BE2C (cell line): Measurements from ENCODE around the gene MICU2.

Source experiments
- DNase-seq: peaks from one replicate; pipeline ENCODE4 v3.0.0-alpha.2; 2020
- H3K27me3 ChIP-seq: fragments of 250-450 bp; sonication (Bioruptor Pico); 2 replicates; pipeline ENCODE4 v1.5.1; 2020; ENCODE audit warnings: mild to moderate bottlenecking
- H3K36me3 ChIP-seq: fragments of 250-450 bp; sonication (Bioruptor Pico); 2 replicates; pipeline ENCODE4 v1.5.1; 2020; ENCODE audit warnings: mild to moderate bottlenecking
- H3K4me1 ChIP-seq: fragments of 250-450 bp; sonication (Bioruptor Pico); 2 replicates; pipeline ENCODE4 v1.5.1; 2020
- H3K4me3 ChIP-seq: 2 replicates; pipeline ENCODE4 v1.5.1; 2011; ENCODE audit warnings: low read depth, low read length
- H3K9me3 ChIP-seq: fragments of 250-450 bp; sonication (Bioruptor Pico); 2 replicates; pipeline ENCODE4 v1.5.1; 2020
- TF ChIP-seq, protein P1 (sequence below): IDR thresholded peaks from 2 replicates; pipeline ENCODE4 v1.5.1; 2012; ENCODE audit warnings: mild to moderate bottlenecking, low read depth, low read length

MICU2 gene

GRCh38 chr13:21544515-21544914 lies 59.5 kb downstream of the MICU2 start:
- H3K4me3 ChIP-seq = no peak overlapping the region
- H3K9me3 ChIP-seq = no peaks in the 10 kb centered on the region
- TF ChIP-seq, protein P1, sequence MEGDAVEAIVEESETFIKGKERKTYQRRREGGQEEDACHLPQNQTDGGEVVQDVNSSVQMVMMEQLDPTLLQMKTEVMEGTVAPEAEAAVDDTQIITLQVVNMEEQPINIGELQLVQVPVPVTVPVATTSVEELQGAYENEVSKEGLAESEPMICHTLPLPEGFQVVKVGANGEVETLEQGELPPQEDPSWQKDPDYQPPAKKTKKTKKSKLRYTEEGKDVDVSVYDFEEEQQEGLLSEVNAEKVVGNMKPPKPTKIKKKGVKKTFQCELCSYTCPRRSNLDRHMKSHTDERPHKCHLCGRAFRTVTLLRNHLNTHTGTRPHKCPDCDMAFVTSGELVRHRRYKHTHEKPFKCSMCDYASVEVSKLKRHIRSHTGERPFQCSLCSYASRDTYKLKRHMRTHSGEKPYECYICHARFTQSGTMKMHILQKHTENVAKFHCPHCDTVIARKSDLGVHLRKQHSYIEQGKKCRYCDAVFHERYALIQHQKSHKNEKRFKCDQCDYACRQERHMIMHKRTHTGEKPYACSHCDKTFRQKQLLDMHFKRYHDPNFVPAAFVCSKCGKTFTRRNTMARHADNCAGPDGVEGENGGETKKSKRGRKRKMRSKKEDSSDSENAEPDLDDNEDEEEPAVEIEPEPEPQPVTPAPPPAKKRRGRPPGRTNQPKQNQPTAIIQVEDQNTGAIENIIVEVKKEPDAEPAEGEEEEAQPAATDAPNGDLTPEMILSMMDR = no peak
- no peaks in the 10 kb centered on the region for H3K4me1 ChIP-seq
- no peak for DNase-seq
- no peaks in the 10 kb centered on the region for H3K36me3 ChIP-seq
- no peaks in the 10 kb centered on the region for H3K27me3 ChIP-seq

DNA sequence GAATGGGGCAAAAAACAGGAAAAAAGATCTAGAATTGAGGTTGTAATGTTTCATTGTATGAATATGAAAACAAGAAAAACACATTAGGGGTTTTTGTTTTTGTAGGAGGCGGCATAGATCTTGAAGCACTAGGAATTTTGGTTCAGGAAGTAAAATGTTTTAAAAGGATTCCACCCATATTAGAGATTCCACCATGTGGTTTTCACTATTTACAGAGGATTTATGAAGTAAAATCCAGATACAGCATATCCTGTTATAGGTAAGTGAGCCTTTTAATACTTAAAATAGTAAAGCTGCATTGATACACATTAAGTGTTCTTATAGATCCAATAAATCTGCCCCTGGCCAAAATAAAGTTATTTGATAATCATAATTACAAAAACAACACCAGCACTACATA lies 61.4 kb downstream of the MICU2 start:
- no peaks in the 10 kb centered on the region for H3K36me3 ChIP-seq
- DNase-seq = no peak
- H3K27me3 ChIP-seq = no peaks in the 10 kb centered on the region
- no peaks in the 10 kb centered on the region for H3K4me1 ChIP-seq
- TF ChIP-seq, protein P1 = no peak
- no peak overlapping the region for H3K4me3 ChIP-seq
- no peaks in the 10 kb centered on the region for H3K9me3 ChIP-seq

DNA sequence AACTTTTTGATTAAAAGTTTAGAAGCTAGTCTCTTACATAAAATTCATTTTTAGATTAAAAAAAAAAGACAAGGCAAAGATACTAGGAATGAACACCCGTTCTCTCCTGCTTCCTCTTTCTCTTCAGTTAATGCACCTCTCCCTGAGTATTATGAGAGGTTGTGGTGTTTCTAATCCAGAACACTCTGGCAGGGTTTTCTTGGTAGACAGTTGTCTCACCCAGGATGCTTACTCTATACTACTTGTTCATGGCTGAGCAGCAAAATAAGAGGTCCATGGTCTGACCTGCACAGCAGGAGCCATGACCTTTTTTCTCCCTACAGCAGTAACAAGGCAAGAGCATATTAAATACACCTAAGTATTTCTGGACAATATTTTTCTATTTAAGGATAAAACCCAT lies 62.0 kb downstream of the MICU2 start:
- Histone ChIP-seq H3K4me3 (no peak overlapping the region), H3K27me3 (no peaks in the 10 kb centered on the region), H3K4me1 (no peaks in the 10 kb centered on the region), H3K36me3 (no peaks in the 10 kb centered on the region), H3K9me3 (no peaks in the 10 kb centered on the region)
- DNase-seq = no peak
- TF ChIP-seq, protein P1 = no peak

GRCh38 chr13:21541271-21541670 lies 62.7 kb downstream of the MICU2 start:
- Histone ChIP-seq H3K4me1 (no peaks in the 10 kb centered on the region), H3K36me3 (no peaks in the 10 kb centered on the region), H3K9me3 (no peaks in the 10 kb centered on the region), H3K27me3 (no peaks in the 10 kb centered on the region), H3K4me3 (no peak overlapping the region)
- TF ChIP-seq, protein P1 = no peak
- DNase-seq = no peak

DNA sequence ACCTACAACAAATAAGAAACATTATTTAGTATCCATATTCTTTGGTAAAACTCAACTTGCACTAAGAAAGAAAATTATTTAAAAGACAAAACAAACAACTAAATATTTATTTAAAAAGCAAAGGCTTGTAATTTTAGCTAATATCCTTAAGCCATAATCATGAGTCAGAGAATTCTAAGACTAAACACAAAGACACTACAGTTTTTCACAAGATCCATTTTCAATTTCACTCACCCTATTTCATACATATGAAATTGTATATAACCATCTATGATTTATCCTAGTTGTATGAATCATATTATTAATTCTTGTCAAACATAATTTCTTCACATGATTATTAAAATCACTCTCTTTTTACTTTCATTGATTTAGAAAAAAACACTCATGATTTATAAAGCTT lies 64.3 kb downstream of the MICU2 start:
- no peak for DNase-seq
- Histone ChIP-seq H3K36me3 (no peaks in the 10 kb centered on the region), H3K4me3 (no peak overlapping the region), H3K4me1 (no peaks in the 10 kb centered on the region), H3K27me3 (no peaks in the 10 kb centered on the region), H3K9me3 (no peaks in the 10 kb centered on the region)
- TF ChIP-seq, protein P1 = no peak

GRCh38 chr13:21538753-21539152 lies 65.2 kb downstream of the MICU2 start:
- Histone ChIP-seq H3K36me3 (no peaks in the 10 kb centered on the region), H3K27me3 (no peaks in the 10 kb centered on the region), H3K9me3 (no peaks in the 10 kb centered on the region), H3K4me1 (no peaks in the 10 kb centered on the region), H3K4me3 (no peak overlapping the region)
- no peak for DNase-seq
- TF ChIP-seq, protein P1 = no peak
